ENCODE measurements around the gene LRRC8B. TPM values are rescaled to one million over a fixed set of nuclear protein-coding genes. Genes with fewer than 3 reads are reported as not detected.

LRRC8B gene
- total RNA-seq, 1 experiment from 2014 or later = 15.0 TPM

DNA sequence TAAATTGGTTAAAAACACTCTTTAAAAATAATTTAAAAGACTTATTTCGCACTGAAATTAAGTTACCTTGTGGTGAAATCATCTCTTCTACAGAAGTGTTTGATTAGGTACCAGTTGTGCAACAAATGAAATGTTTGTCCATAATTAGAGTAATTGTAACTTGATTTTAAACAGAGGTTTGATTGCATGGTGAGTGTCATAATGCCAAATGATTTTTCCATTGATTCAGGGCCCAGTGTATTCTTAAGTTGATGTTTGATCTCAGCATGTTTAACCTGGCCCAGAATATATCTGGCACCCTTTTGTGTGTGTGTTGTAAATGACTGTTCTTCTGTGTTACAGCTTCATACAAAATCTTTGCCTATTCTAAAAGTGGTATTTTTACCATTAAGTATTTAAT, 28.5 kb downstream of the LRRC8B start:
- no peak overlapping the region for H2AFZ ChIP-seq

GRCh38 chr1:89555550-89555949, 30.9 kb downstream of the LRRC8B start:
- H3K9me2 ChIP-seq (ENCODE audit: insufficient read depth) = no peaks in the 10 kb centered on the region
- peaks cover 17% of the 10 kb centered on the region for H3F3A ChIP-seq (ENCODE audit: insufficient read depth, low read depth)
- CTCF ChIA-PET = no interaction called here
- BruUV-seq (replicated peaks) = no TSS peak
- peaks cover 12% of the 10 kb centered on the region; the same call in 1 of the 2 replicates for H3K36me3 ChIP-seq (ENCODE audit: low read depth)
- H3K27ac ChIP-seq = no peak overlapping the region
- intact Hi-C loops (cut with micrococcal nuclease; ENCODE audit: unreplicated experiment) = no loop called here
- H3K27me3 ChIP-seq (ENCODE audit: insufficient read depth, low read depth) = no peaks in the 10 kb centered on the region
- H4K20me1 ChIP-seq (ENCODE audit: insufficient read depth) = no peaks in the 10 kb centered on the region
- H3K4me3 ChIP-seq = no peak overlapping the region
- TF ChIP-seq EZH2 (IDR thresholded peaks at IDR 0.05; ENCODE audit: low read depth) (no peak), CTCF (conservative IDR thresholded peaks at IDR 0.05) (no peak)
- no peak overlapping the region for H3K4me2 ChIP-seq
- no peak for DNase-seq
- H3K4me1 ChIP-seq (replicated peaks; ENCODE audit: insufficient read depth) = peaks cover 19% of the 10 kb centered on the region
- POLR2A ChIA-PET (ENCODE audit: unreplicated experiment) = no interaction called here
- H2AFZ ChIP-seq = no peak overlapping the region
- H3K9me3 ChIP-seq (ENCODE audit: insufficient read depth, low read depth) = no peaks in the 10 kb centered on the region
- peaks cover 17% of the 10 kb centered on the region for H3K79me2 ChIP-seq (ENCODE audit: low read depth)

More for the DNA sequence above, 28.5 kb downstream of the LRRC8B start:
- CTCF ChIA-PET = no interaction called here
- H3K36me3 ChIP-seq (ENCODE audit: low read depth) = peaks cover 16% of the 10 kb centered on the region; the same call in 1 of the 2 replicates
- no peak for DNase-seq
- intact Hi-C loops (cut with micrococcal nuclease; ENCODE audit: unreplicated experiment) = no loop called here
- H4K20me1 ChIP-seq (ENCODE audit: insufficient read depth) = no peaks in the 10 kb centered on the region
- POLR2A ChIA-PET (ENCODE audit: unreplicated experiment) = no interaction called here
- H3K4me2 ChIP-seq = peak overlapping the region; percentile 42
- H3K27me3 ChIP-seq (ENCODE audit: insufficient read depth, low read depth) = no peaks in the 10 kb centered on the region
- peaks cover 27% of the 10 kb centered on the region for H3K4me1 ChIP-seq (replicated peaks; ENCODE audit: insufficient read depth)
- TF ChIP-seq EZH2 (IDR thresholded peaks at IDR 0.05; ENCODE audit: low read depth) (no peak), CTCF (conservative IDR thresholded peaks at IDR 0.05) (no peak)
- no peaks in the 10 kb centered on the region for H3K9me3 ChIP-seq (ENCODE audit: insufficient read depth, low read depth)
- no TSS peak for BruUV-seq (replicated peaks)
- peaks cover 18% of the 10 kb centered on the region for H3F3A ChIP-seq (ENCODE audit: insufficient read depth, low read depth)
- H3K27ac ChIP-seq = peak overlapping the region; percentile 77
- H3K4me3 ChIP-seq = no peak overlapping the region
- peaks cover 34% of the 10 kb centered on the region for H3K79me2 ChIP-seq (ENCODE audit: low read depth)
- H3K9me2 ChIP-seq (ENCODE audit: insufficient read depth) = no peaks in the 10 kb centered on the region

DNA sequence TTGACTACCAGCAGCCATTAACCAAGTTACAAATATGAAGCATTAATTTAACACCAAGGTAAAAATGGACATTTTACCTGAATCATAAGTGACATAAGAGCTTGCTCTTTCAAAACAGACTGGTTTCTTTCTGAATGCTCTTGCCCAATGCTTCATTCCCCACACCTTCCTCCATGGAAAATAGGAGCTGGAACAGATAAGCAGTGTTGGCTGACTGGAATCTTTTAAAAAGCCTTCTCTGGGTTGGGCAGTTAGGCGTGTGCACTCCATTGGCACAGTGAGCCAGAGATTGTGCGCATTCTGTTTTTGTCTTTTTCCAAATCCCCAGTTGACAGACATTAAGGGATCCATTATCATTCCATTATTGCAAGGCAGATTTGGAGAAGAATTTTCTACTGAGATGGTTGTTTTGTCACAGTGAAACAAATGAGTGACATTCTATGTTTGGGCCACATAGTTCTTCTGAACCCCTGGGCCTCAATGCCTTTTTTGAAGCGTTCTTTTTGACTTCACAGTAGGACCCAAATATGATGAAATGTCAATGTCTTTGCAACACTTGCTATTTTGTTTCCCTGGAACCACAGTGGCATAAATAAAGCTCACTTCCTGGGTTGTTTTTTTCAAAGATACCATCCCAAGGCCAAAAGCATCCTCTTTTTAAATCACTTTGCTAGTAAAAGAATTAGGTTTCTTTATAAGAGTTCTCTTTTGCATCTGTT, 32.3 kb downstream of the LRRC8B start:
- CTCF ChIA-PET = interaction anchor here (0.6 kb wide), 1 partner anchor 459 kb away, joined by 3 read pairs; no protein-coding TSS in a partner anchor
- POLR2A ChIA-PET (ENCODE audit: unreplicated experiment) = no interaction called here

More for the DNA sequence above, 32.3 kb downstream of the LRRC8B start:
- BruUV-seq (replicated peaks) = no TSS peak
- Histone ChIP-seq H3K4me2 (no peak overlapping the region), H2AFZ (no peak overlapping the region), H3K4me3 (no peak overlapping the region), H3F3A (ENCODE audit: insufficient read depth, low read depth) (peaks cover 17% of the 10 kb centered on the region), H3K4me1 (replicated peaks; ENCODE audit: insufficient read depth) (peaks cover 17% of the 10 kb centered on the region), H3K27me3 (ENCODE audit: insufficient read depth, low read depth) (no peaks in the 10 kb centered on the region), H3K9me2 (ENCODE audit: insufficient read depth) (no peaks in the 10 kb centered on the region), H3K79me2 (ENCODE audit: low read depth) (peaks cover 15% of the 10 kb centered on the region; the same call in 1 of the 2 replicates), H3K36me3 (ENCODE audit: low read depth) (peaks cover 12% of the 10 kb centered on the region; the same call in 1 of the 2 replicates), H4K20me1 (ENCODE audit: insufficient read depth) (no peaks in the 10 kb centered on the region), H3K27ac (no peak overlapping the region), H3K9me3 (ENCODE audit: insufficient read depth, low read depth) (no peaks in the 10 kb centered on the region)
- intact Hi-C loops (cut with micrococcal nuclease; ENCODE audit: unreplicated experiment) = no loop called here
- DNase-seq = no peak
- no peak for TF ChIP-seq EZH2 (IDR thresholded peaks at IDR 0.05; ENCODE audit: low read depth)
- TF ChIP-seq CTCF (conservative IDR thresholded peaks at IDR 0.05) = no peak
